Thyroid gland (tissue), 4 donors: ENCODE measurements around the gene CNTN1.

Source experiments
- CTCF ChIP-seq, 6 experiments: fragments of 200-600 bp in 3 of 6; fragments of 450-650 bp in 3 of 6; sonication (generic) in 3 of 6; IDR thresholded peaks; one replicate each; pipeline ENCODE4 v1.5.1; 2016 to 2019; ENCODE audit warnings: antibody characterized with exemption in 6 of 6, mild to moderate bottlenecking in 2 of 6, inconsistent platforms in 1 of 6, moderate library complexity in 1 of 6
- POLR2A ChIP-seq, 2 donors: fragments of 450-650 bp; IDR thresholded peaks; one replicate each; pipeline ENCODE4 v1.6.1; 2017; ENCODE audit warnings: antibody characterized with exemption in 2 of 2, mild to moderate bottlenecking in 2 of 2, moderate library complexity in 1 of 2

- TF ChIP-seq CTCF (IDR thresholded peaks at IDR 0.05) (no peak), POLR2A (IDR thresholded peaks at IDR 0.05) (no peak)
Observed at GRCh38 chr12:40775661-40776060, 83.4 kb downstream of the CNTN1 start.
